ENCODE results near the gene SESN3. TPM values are rescaled to one million over a fixed set of nuclear protein-coding genes. Genes with fewer than 3 reads are reported as not detected.

The SESN3 gene
- total RNA-seq, 1 experiment from 2014 or later, result 4.9 TPM

DNA sequence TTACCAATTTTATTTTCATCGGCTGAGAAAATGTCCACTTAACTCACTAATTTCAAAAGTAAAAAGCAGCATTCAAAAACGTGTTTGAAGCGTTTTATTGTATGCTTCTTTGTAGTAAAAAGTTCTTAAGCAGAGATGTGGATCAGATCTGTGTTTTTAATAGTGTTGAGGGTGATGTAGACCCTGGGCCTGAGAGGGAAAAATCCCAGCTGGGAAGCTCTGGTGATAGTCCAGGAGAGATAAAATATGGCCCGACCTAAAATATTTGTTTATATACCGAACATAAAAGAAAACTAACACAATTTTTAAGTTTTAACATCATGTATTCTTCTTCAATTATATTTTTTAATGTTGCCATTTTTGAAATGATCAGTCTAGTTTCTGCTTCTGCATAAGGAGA is 35.2 kb downstream of the SESN3 start:
- intact Hi-C loops (cut with micrococcal nuclease; ENCODE audit: unreplicated experiment), result no loop called here
- Histone ChIP-seq H3K4me1 (ENCODE audit: insufficient read depth, low read length, poor library complexity, severe bottlenecking) (no peaks in the 10 kb centered on the region), H3K9me3 (ENCODE audit: low read depth, low read length, poor library complexity, severe bottlenecking) (no peaks in the 10 kb centered on the region), H3K27ac (ENCODE audit: low read depth, low read length, poor library complexity, severe bottlenecking) (no peak overlapping the region), H3K4me3 (ENCODE audit: low read depth, low read length, poor library complexity, severe bottlenecking) (no peak overlapping the region), H3K27me3 (replicated peaks; ENCODE audit: insufficient read depth, low read depth, low read length, poor library complexity) (no peaks in the 10 kb centered on the region), H3K36me3 (ENCODE audit: insufficient read depth, low read length, poor library complexity, severe bottlenecking) (no peaks in the 10 kb centered on the region)
- DNase-seq (ENCODE audit: low spot score), result no peak
- no TSS peak for BruUV-seq (replicated peaks)
- ChIA-PET POLR2A (ENCODE audit: low non-redundant PET) (no interaction called here), CTCF (no interaction called here)
- no peak for TF ChIP-seq EZH2 (IDR thresholded peaks at IDR 0.05; ENCODE audit: borderline replicate concordance, low read depth, low read length, poor library complexity, severe bottlenecking)
- TF ChIP-seq, protein P1, sequence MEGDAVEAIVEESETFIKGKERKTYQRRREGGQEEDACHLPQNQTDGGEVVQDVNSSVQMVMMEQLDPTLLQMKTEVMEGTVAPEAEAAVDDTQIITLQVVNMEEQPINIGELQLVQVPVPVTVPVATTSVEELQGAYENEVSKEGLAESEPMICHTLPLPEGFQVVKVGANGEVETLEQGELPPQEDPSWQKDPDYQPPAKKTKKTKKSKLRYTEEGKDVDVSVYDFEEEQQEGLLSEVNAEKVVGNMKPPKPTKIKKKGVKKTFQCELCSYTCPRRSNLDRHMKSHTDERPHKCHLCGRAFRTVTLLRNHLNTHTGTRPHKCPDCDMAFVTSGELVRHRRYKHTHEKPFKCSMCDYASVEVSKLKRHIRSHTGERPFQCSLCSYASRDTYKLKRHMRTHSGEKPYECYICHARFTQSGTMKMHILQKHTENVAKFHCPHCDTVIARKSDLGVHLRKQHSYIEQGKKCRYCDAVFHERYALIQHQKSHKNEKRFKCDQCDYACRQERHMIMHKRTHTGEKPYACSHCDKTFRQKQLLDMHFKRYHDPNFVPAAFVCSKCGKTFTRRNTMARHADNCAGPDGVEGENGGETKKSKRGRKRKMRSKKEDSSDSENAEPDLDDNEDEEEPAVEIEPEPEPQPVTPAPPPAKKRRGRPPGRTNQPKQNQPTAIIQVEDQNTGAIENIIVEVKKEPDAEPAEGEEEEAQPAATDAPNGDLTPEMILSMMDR (conservative IDR thresholded peaks at IDR 0.05; ENCODE audit: low read depth, low read length), result no peak

DNA sequence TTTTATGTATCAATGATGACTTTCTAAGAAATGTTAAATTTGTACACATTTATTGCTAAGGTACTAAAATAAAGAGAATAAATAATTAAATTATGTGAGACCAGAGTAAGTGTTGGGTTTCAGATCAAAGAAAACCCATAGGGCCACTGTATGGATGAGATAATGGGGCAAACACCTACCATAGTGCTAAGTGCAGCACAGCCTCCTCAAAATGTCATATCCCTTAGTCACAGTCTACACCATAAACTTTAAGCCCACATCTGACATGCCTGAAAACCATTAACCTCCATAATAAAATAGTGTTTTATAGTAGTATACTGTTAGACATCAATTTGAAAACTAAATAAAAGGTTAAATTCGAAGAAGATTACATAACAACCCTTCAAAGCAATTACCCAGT is 37.5 kb downstream of the SESN3 start:
- H3K27ac ChIP-seq (ENCODE audit: low read depth, low read length, poor library complexity, severe bottlenecking), result no peak overlapping the region
- no peaks in the 10 kb centered on the region for H3K27me3 ChIP-seq (replicated peaks; ENCODE audit: insufficient read depth, low read depth, low read length, poor library complexity)
- H3K36me3 ChIP-seq (ENCODE audit: insufficient read depth, low read length, poor library complexity, severe bottlenecking), result no peaks in the 10 kb centered on the region
- no peaks in the 10 kb centered on the region for H3K4me1 ChIP-seq (ENCODE audit: insufficient read depth, low read length, poor library complexity, severe bottlenecking)
- DNase-seq (ENCODE audit: low spot score), result no peak
- intact Hi-C loops (cut with micrococcal nuclease; ENCODE audit: unreplicated experiment), result no loop called here
- no TSS peak for BruUV-seq (replicated peaks)
- no peak overlapping the region for H3K4me3 ChIP-seq (ENCODE audit: low read depth, low read length, poor library complexity, severe bottlenecking)
- CTCF ChIA-PET, result no interaction called here
- H3K9me3 ChIP-seq (ENCODE audit: low read depth, low read length, poor library complexity, severe bottlenecking), result no peaks in the 10 kb centered on the region
- POLR2A ChIA-PET (ENCODE audit: low non-redundant PET), result no interaction called here
- TF ChIP-seq EZH2 (IDR thresholded peaks at IDR 0.05; ENCODE audit: borderline replicate concordance, low read depth, low read length, poor library complexity, severe bottlenecking), result no peak
- TF ChIP-seq, protein P1 (conservative IDR thresholded peaks at IDR 0.05; ENCODE audit: low read depth, low read length), result no peak

DNA sequence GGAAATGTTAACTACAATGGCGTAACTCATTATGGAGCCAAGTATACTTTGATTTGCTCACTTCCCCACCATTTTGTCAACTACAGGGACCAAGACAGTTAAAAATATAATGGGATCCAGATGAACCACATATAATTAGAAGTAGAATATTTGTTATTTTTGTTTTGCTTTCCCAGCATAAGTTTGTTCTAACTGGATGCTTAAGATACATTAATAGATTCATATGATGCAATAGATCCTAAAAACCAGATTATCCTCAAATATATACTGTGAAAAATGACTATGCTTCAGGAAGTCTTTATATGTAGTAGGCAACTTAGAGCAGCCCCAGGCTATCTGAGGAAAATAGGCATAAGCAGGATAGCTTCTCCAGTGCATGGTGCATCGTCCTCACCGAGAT is 38.3 kb downstream of the SESN3 start:
- no peaks in the 10 kb centered on the region for H3K9me3 ChIP-seq (ENCODE audit: low read depth, low read length, poor library complexity, severe bottlenecking)
- intact Hi-C loops (cut with micrococcal nuclease; ENCODE audit: unreplicated experiment), result no loop called here
- CTCF ChIA-PET, result no interaction called here
- BruUV-seq (replicated peaks), result no TSS peak
- POLR2A ChIA-PET (ENCODE audit: low non-redundant PET), result interaction anchor here (0.9 kb wide), 1 partner anchor 508 kb away, joined by 3 read pairs; no protein-coding TSS in a partner anchor
- no peaks in the 10 kb centered on the region for H3K4me1 ChIP-seq (ENCODE audit: insufficient read depth, low read length, poor library complexity, severe bottlenecking)
- H3K27ac ChIP-seq (ENCODE audit: low read depth, low read length, poor library complexity, severe bottlenecking), result no peak overlapping the region
- TF ChIP-seq EZH2 (IDR thresholded peaks at IDR 0.05; ENCODE audit: borderline replicate concordance, low read depth, low read length, poor library complexity, severe bottlenecking), result no peak
- TF ChIP-seq, protein P1 (conservative IDR thresholded peaks at IDR 0.05; ENCODE audit: low read depth, low read length), result no peak
- no peak for DNase-seq (ENCODE audit: low spot score)
- H3K27me3 ChIP-seq (replicated peaks; ENCODE audit: insufficient read depth, low read depth, low read length, poor library complexity), result no peaks in the 10 kb centered on the region
- no peaks in the 10 kb centered on the region for H3K36me3 ChIP-seq (ENCODE audit: insufficient read depth, low read length, poor library complexity, severe bottlenecking)
- H3K4me3 ChIP-seq (ENCODE audit: low read depth, low read length, poor library complexity, severe bottlenecking), result no peak overlapping the region

Measured in A673 (cell line).